Osteoblast (primary cell): Measurements from ENCODE around the gene MAP2K3. TPM values are rescaled to one million over a fixed set of nuclear protein-coding genes. Genes with fewer than 3 reads are reported as not detected.
"Not testable (repeated sequence)": the region's sequence is repeated elsewhere in the genome, so short reads cannot be mapped to it uniquely, and the experiment has no call there.

ENCODE experiments used
- DNase-seq: peaks from one replicate; pipeline ENCODE4 v3.0.0; 2011; ENCODE audit warnings: low spot score, mixed read lengths; ENCODE audit not compliant: insufficient read length; ENCODE audit errors: missing footprints
- H2AFZ ChIP-seq: 2 replicates; pipeline ENCODE4 v1.6.0; 2011; ENCODE audit warnings: mild to moderate bottlenecking, low read length
- H3K27ac ChIP-seq: 2 replicates; pipeline ENCODE4 v1.5.1; 2011; ENCODE audit warnings: mild to moderate bottlenecking, low read depth, low read length, moderate library complexity
- H3K27me3 ChIP-seq: 2 replicates; pipeline ENCODE4 v1.6.0; 2012; ENCODE audit warnings: mild to moderate bottlenecking, control low read depth, inconsistent platforms, low read length, moderate library complexity; ENCODE audit not compliant: insufficient read depth
- H3K36me3 ChIP-seq: 2 replicates; pipeline ENCODE4 v1.5.1; 2011; ENCODE audit warnings: mild to moderate bottlenecking, low read length, control low read depth, moderate library complexity; ENCODE audit not compliant: insufficient read depth
- H3K4me1 ChIP-seq: 2 replicates; pipeline ENCODE4 v1.5.1; 2011; ENCODE audit warnings: mild to moderate bottlenecking, low read length, control low read depth, moderate library complexity; ENCODE audit not compliant: insufficient read depth
- H3K4me2 ChIP-seq: 2 replicates; pipeline ENCODE4 v1.6.0; 2011; ENCODE audit warnings: mild to moderate bottlenecking, low read length; ENCODE audit not compliant: insufficient read depth
- H3K4me3 ChIP-seq: fragments of 200-600 bp; sonication (generic); 3 replicates; pipeline ENCODE4 v1.5.1; 2012; ENCODE audit warnings: mild to moderate bottlenecking, low read length, inconsistent platforms; ENCODE audit not compliant: insufficient read depth
- H3K79me2 ChIP-seq: 2 replicates; pipeline ENCODE4 v1.6.0; 2012; ENCODE audit warnings: mild to moderate bottlenecking, low read length, control low read depth, inconsistent platforms; ENCODE audit not compliant: insufficient read depth
- H3K9me3 ChIP-seq: 2 replicates; pipeline ENCODE4 v1.5.1; 2011; ENCODE audit warnings: low read depth, low read length, control low read depth
- H4K20me1 ChIP-seq: 2 replicates; pipeline ENCODE4 v1.6.0; 2012; ENCODE audit warnings: mild to moderate bottlenecking, low read length, control low read depth; ENCODE audit not compliant: insufficient read depth
- total RNA-seq: library from RNA; depleted of rRNA; stranded (reverse); fragments of >200 nt; gene quantifications from 2 replicates; pipeline ENCODE4 v1.2.3, GENCODE V29; 2012

Gene MAP2K3
- total RNA-seq, 1 donor, result 27.5 TPM

GRCh38 chr17:21321061-21321460 is 36.5 kb downstream of the MAP2K3 start:
- not testable (repeated sequence) for H4K20me1 ChIP-seq, H3K27me3 ChIP-seq, DNase-seq, H3K4me2 ChIP-seq, H3K4me3 ChIP-seq, H3K9me3 ChIP-seq, H3K4me1 ChIP-seq, H2AFZ ChIP-seq, H3K79me2 ChIP-seq, H3K27ac ChIP-seq, H3K36me3 ChIP-seq

DNA sequence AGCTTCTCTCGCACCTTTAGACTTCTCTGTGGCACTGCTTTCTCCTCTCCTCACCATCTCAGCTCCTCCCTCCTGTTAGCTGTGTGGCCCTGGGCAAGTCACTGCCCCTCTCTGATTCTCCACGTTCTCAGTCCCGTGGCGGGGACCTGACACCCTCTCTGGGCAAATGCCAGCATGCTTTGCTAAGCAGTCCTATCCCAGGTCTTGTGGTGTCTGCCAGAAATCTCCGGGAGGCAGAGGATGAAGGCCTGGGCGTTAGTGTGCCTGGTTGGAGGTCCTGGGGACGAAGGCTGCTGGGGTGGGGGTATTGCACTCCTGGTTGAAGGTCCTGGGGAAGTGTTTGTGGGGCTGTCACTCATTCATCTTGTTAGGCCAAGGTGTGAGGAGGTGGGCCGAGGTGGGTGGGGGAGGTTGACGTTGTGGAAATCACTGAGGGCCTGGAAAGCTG is 37.3 kb downstream of the MAP2K3 start:
- not testable (repeated sequence) for H3K36me3 ChIP-seq, H2AFZ ChIP-seq, H4K20me1 ChIP-seq, H3K4me1 ChIP-seq, H3K9me3 ChIP-seq, H3K4me2 ChIP-seq, H3K4me3 ChIP-seq, H3K27ac ChIP-seq, H3K27me3 ChIP-seq, DNase-seq, H3K79me2 ChIP-seq

DNA sequence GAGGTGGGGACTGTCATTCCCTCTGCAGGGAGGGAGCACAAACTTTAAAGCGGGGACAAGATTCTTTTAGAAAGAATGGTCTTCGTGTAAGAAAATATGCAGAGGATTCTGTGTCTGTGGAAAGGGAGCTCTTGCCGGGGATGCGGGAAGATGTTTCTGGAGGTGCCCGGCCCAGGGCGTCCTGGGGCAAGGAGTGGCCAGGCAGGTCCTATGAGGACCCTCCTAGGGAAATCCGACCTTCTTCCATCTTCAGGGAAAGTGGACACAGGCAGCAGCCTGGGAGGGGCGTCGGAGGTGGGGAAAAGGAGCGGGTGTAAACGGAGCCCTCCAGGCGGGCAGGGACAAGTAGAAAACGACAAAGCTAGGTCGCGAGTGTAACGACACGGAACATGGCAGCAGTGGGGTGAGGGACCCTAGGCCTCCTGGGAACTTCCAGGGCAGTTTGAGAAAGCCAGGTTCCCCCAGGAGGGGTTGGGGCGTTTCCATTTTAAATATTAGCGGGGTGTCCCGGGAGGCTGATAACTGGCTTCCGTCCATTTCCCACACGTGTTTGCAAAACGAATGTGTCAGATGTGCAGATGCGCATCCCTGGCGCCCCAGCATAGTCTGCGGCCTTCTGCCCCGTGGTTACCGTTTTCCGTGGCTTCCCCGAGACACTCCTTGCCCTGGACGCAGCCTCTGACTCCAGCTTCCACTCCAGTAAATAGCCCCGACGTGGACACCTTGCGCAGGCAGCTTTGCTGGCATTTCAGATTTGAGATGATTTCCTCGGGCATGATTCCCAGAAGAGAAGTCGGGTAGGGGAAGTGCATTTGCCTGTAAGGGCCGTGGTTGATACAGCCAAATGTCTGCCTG is 39.0 kb downstream of the MAP2K3 start:
- H3K27ac ChIP-seq, H3K36me3 ChIP-seq, H3K9me3 ChIP-seq, H3K27me3 ChIP-seq, H3K79me2 ChIP-seq, H3K4me1 ChIP-seq, H4K20me1 ChIP-seq: not testable (repeated sequence)
- peak; percentile 45 for DNase-seq
- Histone ChIP-seq H3K4me2 (peak overlapping the region; percentile 87), H2AFZ (peak overlapping the region; percentile 90), H3K4me3 (peak overlapping the region; percentile 75)

- H3K36me3 ChIP-seq, H3K4me1 ChIP-seq, DNase-seq, H2AFZ ChIP-seq, H3K27ac ChIP-seq, H3K9me3 ChIP-seq, H3K4me2 ChIP-seq, H3K4me3 ChIP-seq, H4K20me1 ChIP-seq, H3K79me2 ChIP-seq, H3K27me3 ChIP-seq: not testable (repeated sequence)
These were observed 40.2 kb downstream of the MAP2K3 start for GRCh38 chr17:21324741-21325140.

GRCh38 chr17:21327921-21328320 is 43.4 kb downstream of the MAP2K3 start:
- H2AFZ ChIP-seq, H3K4me1 ChIP-seq, H3K27me3 ChIP-seq, H3K79me2 ChIP-seq, H3K4me2 ChIP-seq, DNase-seq, H4K20me1 ChIP-seq, H3K27ac ChIP-seq, H3K4me3 ChIP-seq, H3K36me3 ChIP-seq, H3K9me3 ChIP-seq: not testable (repeated sequence)

- not testable (repeated sequence) for H3K4me2 ChIP-seq, H3K36me3 ChIP-seq, H3K79me2 ChIP-seq, H2AFZ ChIP-seq, H3K9me3 ChIP-seq, H3K4me3 ChIP-seq, H3K27me3 ChIP-seq, H3K27ac ChIP-seq, H4K20me1 ChIP-seq, H3K4me1 ChIP-seq, DNase-seq
These were observed 44.3 kb downstream of the MAP2K3 start for GRCh38 chr17:21328778-21329177.
